Common myeloid progenitor, CD34-positive (primary cell): ENCODE results near the gene KCNE3.
A peak's percentile ranks its signal among the peaks of the same experiment; 100 is the strongest.

Source experiments
- CTCF ChIA-PET: fragments of 350-600 bp; sonication (Branson Sonifier 250); formaldehyde crosslinking; loops from one replicate; lab custom pipeline; 2021; ENCODE audit warnings: antibody characterized with exemption; lab: Charles Lee
- POLR2A ChIA-PET: fragments of 350-600 bp; sonication (Branson Sonifier 250); formaldehyde crosslinking; loops from one replicate; lab custom pipeline; 2021; ENCODE audit warnings: antibody characterized with exemption; lab: Charles Lee
- DNase-seq, 3 donors: peaks; one replicate each; pipeline versions ENCODE4 v3.0.0 to v3.0.0-alpha.2; 2013
- H3K27ac ChIP-seq, 2 experiments: 1 replicate in 1 of 2; 2 replicates in 1 of 2; pipeline ENCODE4 v1.7.0; 2013; ENCODE audit warnings: inconsistent platforms in 2 of 2, low read length in 2 of 2, mild to moderate bottlenecking in 2 of 2, low read depth in 1 of 2, moderate library complexity in 1 of 2; ENCODE audit not compliant: severe bottlenecking in 2 of 2, insufficient read depth in 1 of 2, poor library complexity in 1 of 2
- H3K27me3 ChIP-seq, 5 experiments: replicated peaks in 2 of 5; 1 replicate in 3 of 5; 2 replicates in 2 of 5; pipeline versions ENCODE4 v1.6.1 to v1.7.0; 2013; ENCODE audit warnings: low read length in 4 of 5, mild to moderate bottlenecking in 2 of 5, moderate library complexity in 2 of 5, inconsistent platforms in 1 of 5; ENCODE audit not compliant: insufficient read depth in 5 of 5, control insufficient read depth in 4 of 5
- H3K36me3 ChIP-seq, 4 experiments: 1 replicate in 2 of 4; 2 replicates in 2 of 4; pipeline versions ENCODE4 v1.6.1 to v1.7.0; 2013; ENCODE audit warnings: low read length in 3 of 4, control low read depth in 1 of 4, mild to moderate bottlenecking in 1 of 4; ENCODE audit not compliant: control insufficient read depth in 4 of 4, insufficient read depth in 4 of 4
- H3K4me1 ChIP-seq, 4 experiments: 1 replicate in 3 of 4; 2 replicates in 1 of 4; pipeline versions ENCODE4 v1.6.1 to v1.7.1; 2013; ENCODE audit warnings: low read length in 3 of 4, mild to moderate bottlenecking in 3 of 4, control low read depth in 1 of 4, inconsistent platforms in 1 of 4, moderate library complexity in 1 of 4; ENCODE audit not compliant: control insufficient read depth in 4 of 4, insufficient read depth in 4 of 4; ENCODE audit errors: control extremely low read depth in 1 of 4
- H3K4me3 ChIP-seq, 7 experiments: 1 replicate in 4 of 7; 2 replicates in 3 of 7; pipeline versions ENCODE4 v1.5.1 to v1.7.0; 2013; ENCODE audit warnings: mild to moderate bottlenecking in 7 of 7, low read length in 6 of 7, moderate library complexity in 6 of 7, inconsistent platforms in 2 of 7, low read depth in 2 of 7, control low read depth in 1 of 7; ENCODE audit not compliant: insufficient read depth in 4 of 7, control insufficient read depth in 1 of 7; ENCODE audit errors: extremely low read depth in 1 of 7
- H3K9me3 ChIP-seq, 5 experiments: 1 replicate in 4 of 5; 2 replicates in 1 of 5; pipeline versions ENCODE4 v1.6.1 to v1.7.1; 2013; ENCODE audit warnings: low read length in 4 of 5, mild to moderate bottlenecking in 2 of 5, inconsistent platforms in 1 of 5, low read depth in 1 of 5, moderate library complexity in 1 of 5; ENCODE audit not compliant: control insufficient read depth in 4 of 5, insufficient read depth in 2 of 5; ENCODE audit errors: control extremely low read depth in 1 of 5
- WGBS: methylation state at CpG from one replicate; pipeline ENCODE4 v1.1.5; 2013; ENCODE audit not compliant: insufficient coverage; 5-methylcytosine and 5-hydroxymethylcytosine counted together

Gene KCNE3

GRCh38 chr11:74480688-74481417 lies 13.5 kb upstream of the KCNE3 start:
- DNase-seq: peak in 1 of 3 donors; percentile 27
- no peaks in the 10 kb centered on the region for H3K9me3 ChIP-seq
- WGBS: 71% methylated on average over 1 of the region's 3 CpGs
- H3K4me1 ChIP-seq: peaks cover 0 to 11% (median 8%) of the 10 kb centered on the region in 4 experiments
- no peaks in the 10 kb centered on the region for H3K36me3 ChIP-seq
- ChIA-PET CTCF (interaction anchor here (0.9 to 1.6 kb wide), 3 partner anchors 27 to 93 kb away, joined by 3 read pairs; no protein-coding TSS in a partner anchor), POLR2A (no interaction called here)
- no peak overlapping the region for H3K27ac ChIP-seq
- no peaks in the 10 kb centered on the region for H3K27me3 ChIP-seq
- no peak overlapping the region for H3K4me3 ChIP-seq

DNA sequence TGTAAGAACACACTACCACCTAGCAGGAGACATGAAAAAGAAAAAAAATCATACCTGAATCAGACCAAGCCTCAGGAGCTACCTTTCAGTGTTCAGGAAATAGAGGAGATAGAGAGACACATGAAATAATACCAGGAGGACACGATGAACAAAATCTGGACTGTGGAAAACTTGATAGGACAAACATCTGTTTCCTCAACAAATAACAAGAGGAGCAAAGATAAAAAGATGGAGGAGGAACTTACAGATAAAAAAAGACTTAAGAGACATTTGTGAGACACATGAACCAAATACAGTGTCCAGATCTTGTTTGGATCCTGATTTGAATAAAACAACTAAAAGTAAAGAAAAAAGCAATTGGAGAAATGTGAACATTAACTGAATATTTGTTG lies 12.4 kb upstream of the KCNE3 start:
- peak in 1 of 3 donors; percentile 38 for DNase-seq
- WGBS: 38% methylated on average over 1 of the region's 1 CpG
- Histone ChIP-seq H3K9me3 (no peaks in the 10 kb centered on the region), H3K4me3 (no peak overlapping the region), H3K27ac (no peak overlapping the region), H3K4me1 (peaks cover 0 to 8% (median 5%) of the 10 kb centered on the region in 4 experiments), H3K36me3 (no peaks in the 10 kb centered on the region), H3K27me3 (no peaks in the 10 kb centered on the region)
- ChIA-PET CTCF (interaction anchor here (0.6 to 1.2 kb wide), 3 partner anchors 28 to 92 kb away, joined by 3 read pairs; no protein-coding TSS in a partner anchor), POLR2A (no interaction called here)

- no peak overlapping the region for H3K4me3 ChIP-seq
- H3K36me3 ChIP-seq: no peaks in the 10 kb centered on the region
- no peak for DNase-seq
- 90% methylated on average over 8 of the region's 10 CpGs for WGBS
- no peaks in the 10 kb centered on the region for H3K27me3 ChIP-seq
- no peaks in the 10 kb centered on the region for H3K9me3 ChIP-seq
- POLR2A ChIA-PET: no interaction called here
- H3K27ac ChIP-seq: no peak overlapping the region
- peaks cover 0 to 8% (median 5%) of the 10 kb centered on the region in 4 experiments for H3K4me1 ChIP-seq
- CTCF ChIA-PET: interaction anchor here (0.6 kb wide), 1 partner anchor 75 kb away, joined by 3 read pairs; no protein-coding TSS in a partner anchor
Observed at GRCh38 chr11:74478877-74479731, 11.8 kb upstream of the KCNE3 start.

DNA sequence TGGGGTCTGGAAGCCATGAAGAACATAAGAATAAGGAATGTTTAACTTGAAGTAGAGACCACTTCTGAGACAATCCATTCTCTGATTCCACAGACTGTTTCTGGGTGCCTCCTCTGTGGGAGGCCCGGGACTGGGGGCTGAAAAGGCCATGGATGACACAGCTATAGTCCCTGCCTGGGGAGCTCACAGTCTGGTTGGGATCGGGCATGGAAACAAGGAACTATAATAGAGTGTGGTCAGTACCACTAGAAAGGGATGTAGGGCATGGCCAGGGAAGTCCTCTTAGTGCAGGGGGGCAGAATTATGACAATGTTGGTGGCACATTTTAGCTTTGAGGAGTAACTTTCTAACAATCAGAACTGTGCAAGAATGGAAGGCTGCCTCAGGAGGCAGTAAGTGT lies 9.2 kb upstream of the KCNE3 start:
- POLR2A ChIA-PET: no interaction called here
- WGBS: 100% methylated on average over 1 of the region's 2 CpGs

DNA sequence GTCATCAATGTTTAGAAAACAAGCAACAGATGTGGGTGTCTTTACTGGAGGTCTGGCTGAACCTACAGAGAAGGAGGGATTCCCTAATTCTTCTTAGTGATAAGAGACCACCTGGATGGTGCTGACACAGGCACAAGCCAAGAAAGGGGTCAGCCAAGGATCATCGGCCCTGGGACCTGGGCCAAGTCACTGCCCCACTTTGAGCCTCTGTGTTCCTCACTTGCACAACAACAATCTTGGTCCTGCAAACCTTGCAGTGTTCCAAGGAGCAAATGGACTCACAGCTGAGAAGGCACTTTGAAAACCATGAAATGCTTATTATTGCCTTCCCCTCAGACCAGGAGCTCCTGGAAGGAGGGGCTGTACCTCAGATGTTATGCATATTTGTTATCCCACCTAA lies 7.0 kb upstream of the KCNE3 start:
- no peaks in the 10 kb centered on the region for H3K27me3 ChIP-seq
- no peak overlapping the region for H3K4me3 ChIP-seq
- POLR2A ChIA-PET: no interaction called here
- CTCF ChIA-PET: interaction anchor here (0.9 kb wide), 1 partner anchor 25 kb away, joined by 3 read pairs; no protein-coding TSS in a partner anchor
- no peak for DNase-seq
- WGBS: 85% methylated on average over 1 of the region's 1 CpG
- H3K27ac ChIP-seq: no peak overlapping the region
- H3K36me3 ChIP-seq: no peaks in the 10 kb centered on the region
- H3K4me1 ChIP-seq: peaks cover 0 to 5% (median under 1%) of the 10 kb centered on the region in 4 experiments
- H3K9me3 ChIP-seq: no peaks in the 10 kb centered on the region

More for the DNA sequence above, 9.2 kb upstream of the KCNE3 start:
- no peaks in the 10 kb centered on the region for H3K27me3 ChIP-seq
- H3K4me1 ChIP-seq: peaks cover 0 to 8% (median 5%) of the 10 kb centered on the region in 4 experiments
- no peak overlapping the region for H3K27ac ChIP-seq
- no peak overlapping the region for H3K4me3 ChIP-seq
- H3K9me3 ChIP-seq: no peaks in the 10 kb centered on the region
- H3K36me3 ChIP-seq: no peaks in the 10 kb centered on the region
- CTCF ChIA-PET: interaction anchor here (1.0 to 1.7 kb wide), 6 partner anchors 9 to 24 kb away, joined by 3 to 5 read pairs (median 4); no protein-coding TSS in a partner anchor
- DNase-seq: no peak

- CTCF ChIA-PET: interaction anchor here (1.0 kb wide), 1 partner anchor 20 kb away, joined by 4 read pairs; no protein-coding TSS in a partner anchor
- 76% methylated on average over 5 of the region's 10 CpGs for WGBS
- no peak for DNase-seq
- H3K27ac ChIP-seq: no peak overlapping the region
- H3K4me1 ChIP-seq: peaks cover 0 to 2% (median 0%) of the 10 kb centered on the region in 4 experiments
- no peaks in the 10 kb centered on the region for H3K9me3 ChIP-seq
- no peaks in the 10 kb centered on the region for H3K36me3 ChIP-seq
- no peak overlapping the region for H3K4me3 ChIP-seq
- POLR2A ChIA-PET: no interaction called here
- H3K27me3 ChIP-seq: no peaks in the 10 kb centered on the region
Observed at GRCh38 chr11:74473382-74474173, 6.2 kb upstream of the KCNE3 start.
